22Rv1 (cell line): Measurements from ENCODE around the gene SQSTM1.

Experiments used
- H3K27ac ChIP-seq: fragments of 450-650 bp; 2 replicates; pipeline ENCODE4 v1.5.1; 2017
- CTCF ChIP-seq: fragments of 450-650 bp; IDR thresholded peaks from 2 replicates; pipeline ENCODE4 v1.5.1; 2017; ENCODE audit warnings: mild to moderate bottlenecking
- ZFX ChIP-seq: fragments of 450-650 bp; IDR thresholded peaks from 2 replicates; pipeline ENCODE4 v1.6.1; 2017; ENCODE audit warnings: antibody characterized with exemption, borderline replicate concordance

The SQSTM1 gene

GRCh38 chr5:179879690-179880010, 58.9 kb downstream of the SQSTM1 start:
- no peak for TF ChIP-seq CTCF
- TF ChIP-seq ZFX, result no peak
- no peak overlapping the region for H3K27ac ChIP-seq

GRCh38 chr5:179880066-179880650, 59.5 kb downstream of the SQSTM1 start:
- no peak for TF ChIP-seq CTCF
- TF ChIP-seq ZFX, result no peak
- H3K27ac ChIP-seq, result no peak overlapping the region

- no peak overlapping the region for H3K27ac ChIP-seq
Measured at GRCh38 chr5:179880848-179881590, 60.3 kb downstream of the SQSTM1 start.

GRCh38 chr5:179882338-179882737, 61.6 kb downstream of the SQSTM1 start:
- no peak overlapping the region for H3K27ac ChIP-seq
- no peak for TF ChIP-seq CTCF
- TF ChIP-seq ZFX, result no peak

More at GRCh38 chr5:179880848-179881590, 60.3 kb downstream of the SQSTM1 start:
- TF ChIP-seq CTCF (no peak), ZFX (no peak)

GRCh38 chr5:179883163-179883562, 62.5 kb downstream of the SQSTM1 start:
- H3K27ac ChIP-seq, result no peak overlapping the region
- TF ChIP-seq ZFX, result no peak
- no peak for TF ChIP-seq CTCF

- TF ChIP-seq ZFX, result no peak
- no peak for TF ChIP-seq CTCF
- no peak overlapping the region for H3K27ac ChIP-seq
Measured at GRCh38 chr5:179885491-179886090, 64.9 kb downstream of the SQSTM1 start.
